ENCODE measurements around the gene SAFB2. TPM values are rescaled to one million over a fixed set of nuclear protein-coding genes. Genes with fewer than 3 reads are reported as not detected.

Gene SAFB2
- polyA plus RNA-seq, 2 of the 4 experiments (the other 2 are of a cell fraction): 33.2 to 51.2 TPM

DNA sequence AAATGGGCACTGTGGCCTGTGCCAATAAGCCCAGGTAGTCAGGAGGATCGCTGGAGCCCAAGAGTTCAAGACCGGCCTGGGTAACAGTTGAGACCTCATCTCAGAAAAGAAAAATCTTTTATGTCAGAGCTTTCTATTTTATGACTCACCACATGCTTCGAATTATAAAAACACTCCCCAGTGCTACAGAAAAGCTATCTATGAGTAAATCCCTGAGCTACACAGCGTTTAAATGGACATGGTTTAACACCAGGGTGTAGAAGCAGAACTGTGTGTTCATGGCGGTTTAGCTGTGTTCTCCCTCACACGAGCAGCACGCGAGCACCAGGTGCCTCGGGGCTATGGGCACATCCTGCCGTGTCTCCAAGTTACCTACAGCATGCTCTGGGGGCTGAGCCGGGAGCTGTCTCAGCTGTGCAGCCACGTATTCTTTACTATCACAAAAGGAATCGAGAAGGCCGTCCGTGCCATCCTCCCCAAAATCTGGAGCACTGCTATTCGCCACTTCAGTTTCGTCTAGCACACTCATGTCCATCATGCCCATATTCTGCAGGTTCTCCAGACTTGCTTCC, 6.7 kb downstream of the SAFB2 start:
- CTCF ChIA-PET: no interaction called here
- no peak overlapping the region for H3K27ac ChIP-seq

DNA sequence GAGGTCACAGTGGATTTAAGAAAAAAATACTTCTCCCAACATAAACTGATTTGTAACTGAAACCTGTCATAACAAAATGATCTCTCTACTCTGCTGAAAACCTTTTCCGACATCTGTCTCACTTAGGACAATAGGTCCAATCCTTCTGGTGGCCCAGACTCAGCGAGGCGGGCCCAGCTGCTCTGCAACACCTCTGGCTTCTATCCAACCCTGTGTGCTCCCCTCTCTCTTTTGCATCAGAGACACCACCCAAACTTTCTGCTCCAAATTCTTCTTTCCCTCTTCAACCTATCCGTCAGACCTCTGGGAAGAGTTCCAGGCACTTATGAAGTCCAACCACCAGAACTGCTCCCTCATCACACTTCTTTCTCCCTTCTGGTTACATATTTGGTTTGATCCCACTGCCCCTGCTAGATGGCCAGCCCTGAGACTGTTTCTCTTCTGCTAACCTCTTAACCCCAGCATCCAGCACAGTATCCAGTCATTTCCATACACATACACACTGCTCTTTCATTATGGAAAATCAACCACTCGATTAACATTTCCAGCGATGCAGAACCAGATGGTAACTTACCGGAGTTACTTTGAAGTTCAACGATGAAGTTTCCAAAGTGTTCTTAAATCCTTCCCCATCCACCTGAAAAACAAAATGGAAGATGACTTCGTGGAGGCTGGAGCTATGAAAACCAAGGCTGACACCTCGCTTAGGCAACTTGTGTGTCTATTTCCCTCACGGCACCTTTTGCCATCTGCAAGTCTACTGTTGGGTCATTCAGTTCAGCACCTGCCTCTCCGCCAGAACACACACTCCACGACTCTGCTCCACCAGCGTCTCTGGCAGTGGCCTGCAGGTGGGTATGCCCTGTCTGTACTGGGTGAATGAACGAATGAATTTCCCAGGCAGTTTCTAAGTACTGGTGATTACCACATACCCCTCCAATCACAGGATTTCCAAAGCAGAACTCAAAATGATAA, 9.4 kb downstream of the SAFB2 start:
- ATAC-seq (no peak), FAIRE-seq (no peak)

More for the DNA sequence above, 6.7 kb downstream of the SAFB2 start:
- TF ChIP-seq POLR2AphosphoS2 (conservative IDR thresholded peaks at IDR 0.05; ENCODE audit: low read length) (no peak), FOSL2 (IDR thresholded peaks at IDR 0.05) (no peak), FOSL2 (CRISPR knock-in tag; IDR thresholded peaks at IDR 0.05) (peak; percentile 3; the same call in 1 of the 2 replicates)
- POLR2A ChIA-PET: no interaction called here
- Histone ChIP-seq H3K9me3 (no peaks in the 10 kb centered on the region), H3K4me1 (peaks cover 10% of the 10 kb centered on the region), H3K4me3 (no peak overlapping the region), H3K4me2 (no peak overlapping the region)
- DNase-seq (ENCODE audit: low read depth in 1 of 2, low spot score in 1 of 2) (no peak), FAIRE-seq (no peak), ATAC-seq (no peak)
- 90% methylated on average over 17 of the region's 17 CpGs for WGBS (ENCODE audit: missing lambda C conversion rate)

More for the DNA sequence above, 9.4 kb downstream of the SAFB2 start:
- DNase-seq (ENCODE audit: low read depth in 1 of 2, low spot score in 1 of 2): no peak
- H3K4me1 ChIP-seq: no peaks in the 10 kb centered on the region
- TF ChIP-seq, protein P1, sequence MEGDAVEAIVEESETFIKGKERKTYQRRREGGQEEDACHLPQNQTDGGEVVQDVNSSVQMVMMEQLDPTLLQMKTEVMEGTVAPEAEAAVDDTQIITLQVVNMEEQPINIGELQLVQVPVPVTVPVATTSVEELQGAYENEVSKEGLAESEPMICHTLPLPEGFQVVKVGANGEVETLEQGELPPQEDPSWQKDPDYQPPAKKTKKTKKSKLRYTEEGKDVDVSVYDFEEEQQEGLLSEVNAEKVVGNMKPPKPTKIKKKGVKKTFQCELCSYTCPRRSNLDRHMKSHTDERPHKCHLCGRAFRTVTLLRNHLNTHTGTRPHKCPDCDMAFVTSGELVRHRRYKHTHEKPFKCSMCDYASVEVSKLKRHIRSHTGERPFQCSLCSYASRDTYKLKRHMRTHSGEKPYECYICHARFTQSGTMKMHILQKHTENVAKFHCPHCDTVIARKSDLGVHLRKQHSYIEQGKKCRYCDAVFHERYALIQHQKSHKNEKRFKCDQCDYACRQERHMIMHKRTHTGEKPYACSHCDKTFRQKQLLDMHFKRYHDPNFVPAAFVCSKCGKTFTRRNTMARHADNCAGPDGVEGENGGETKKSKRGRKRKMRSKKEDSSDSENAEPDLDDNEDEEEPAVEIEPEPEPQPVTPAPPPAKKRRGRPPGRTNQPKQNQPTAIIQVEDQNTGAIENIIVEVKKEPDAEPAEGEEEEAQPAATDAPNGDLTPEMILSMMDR (IDR thresholded peaks at IDR 0.05): no peak
- TF ChIP-seq PBX3 (IDR thresholded peaks at IDR 0.05): no peak
- TF ChIP-seq JUN (IDR thresholded peaks at IDR 0.05): no peak
- TF ChIP-seq CBX2 (IDR thresholded peaks at IDR 0.05; ENCODE audit: borderline replicate concordance, low read depth): no peak
- no peak for TF ChIP-seq GATA3 (IDR thresholded peaks at IDR 0.05; ENCODE audit: borderline replicate concordance)
- TF ChIP-seq SMC3 (IDR thresholded peaks at IDR 0.05): no peak
- TF ChIP-seq, protein P2, sequence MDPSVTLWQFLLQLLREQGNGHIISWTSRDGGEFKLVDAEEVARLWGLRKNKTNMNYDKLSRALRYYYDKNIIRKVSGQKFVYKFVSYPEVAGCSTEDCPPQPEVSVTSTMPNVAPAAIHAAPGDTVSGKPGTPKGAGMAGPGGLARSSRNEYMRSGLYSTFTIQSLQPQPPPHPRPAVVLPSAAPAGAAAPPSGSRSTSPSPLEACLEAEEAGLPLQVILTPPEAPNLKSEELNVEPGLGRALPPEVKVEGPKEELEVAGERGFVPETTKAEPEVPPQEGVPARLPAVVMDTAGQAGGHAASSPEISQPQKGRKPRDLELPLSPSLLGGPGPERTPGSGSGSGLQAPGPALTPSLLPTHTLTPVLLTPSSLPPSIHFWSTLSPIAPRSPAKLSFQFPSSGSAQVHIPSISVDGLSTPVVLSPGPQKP (IDR thresholded peaks at IDR 0.05; ENCODE audit: low read depth, low read length): no peak
- no peak for TF ChIP-seq CHD2 (IDR thresholded peaks at IDR 0.05; ENCODE audit: low read length, partially characterized antibody)
- TF ChIP-seq REST (IDR thresholded peaks at IDR 0.05): no peak
- no peak for TF ChIP-seq EHF (CRISPR knock-in tag; IDR thresholded peaks at IDR 0.05)
- no peak for TF ChIP-seq TP53 (CRISPR knock-in tag; IDR thresholded peaks at IDR 0.05)
- TF ChIP-seq ZC3H11A (IDR thresholded peaks at IDR 0.05): no peak
- TF ChIP-seq PHF8 (IDR thresholded peaks at IDR 0.05; ENCODE audit: borderline replicate concordance, low read depth): no peak
- no peak for TF ChIP-seq ZFP36 (IDR thresholded peaks at IDR 0.05; ENCODE audit: borderline replicate concordance, partially characterized antibody)
- TF ChIP-seq FOSB (CRISPR knock-in tag; IDR thresholded peaks at IDR 0.05): no peak
- no peak for TF ChIP-seq HOXA7 (CRISPR knock-in tag; IDR thresholded peaks at IDR 0.05)
- no peak for TF ChIP-seq RARB (CRISPR knock-in tag; IDR thresholded peaks at IDR 0.05)
- no peak for TF ChIP-seq HDAC2 (IDR thresholded peaks at IDR 0.05)
- TF ChIP-seq EP300 (IDR thresholded peaks at IDR 0.05): no peak
- TF ChIP-seq KDM1A (IDR thresholded peaks at IDR 0.05; ENCODE audit: low read depth): no peak
- H3K27ac ChIP-seq: no peak overlapping the region
- H3K4me2 ChIP-seq: no peak overlapping the region
- 89% methylated on average over 15 of the region's 15 CpGs for WGBS (ENCODE audit: missing lambda C conversion rate)
- H3K4me3 ChIP-seq: no peak overlapping the region
- H3K9me3 ChIP-seq: no peaks in the 10 kb centered on the region
- POLR2A ChIA-PET: no interaction called here
- CTCF ChIA-PET: no interaction called here

All from A549 (cell line).